B cell (primary cell): ENCODE results near the gene ARSI.

Experiments
- EZH2 ChIP-seq: IDR thresholded peaks from 2 replicates; pipeline ENCODE4 v1.6.1; 2012; ENCODE audit warnings: borderline replicate concordance, low read depth, mild to moderate bottlenecking, moderate library complexity, low read length; ENCODE audit not compliant: insufficient read depth, poor library complexity, severe bottlenecking
- TF ChIP-seq, protein P1 (sequence below): fragments of 200-600 bp; IDR thresholded peaks from one replicate; pipeline ENCODE4 v1.8.0; 2022; ENCODE audit warnings: antibody characterized with exemption, mild to moderate bottlenecking

DNA sequence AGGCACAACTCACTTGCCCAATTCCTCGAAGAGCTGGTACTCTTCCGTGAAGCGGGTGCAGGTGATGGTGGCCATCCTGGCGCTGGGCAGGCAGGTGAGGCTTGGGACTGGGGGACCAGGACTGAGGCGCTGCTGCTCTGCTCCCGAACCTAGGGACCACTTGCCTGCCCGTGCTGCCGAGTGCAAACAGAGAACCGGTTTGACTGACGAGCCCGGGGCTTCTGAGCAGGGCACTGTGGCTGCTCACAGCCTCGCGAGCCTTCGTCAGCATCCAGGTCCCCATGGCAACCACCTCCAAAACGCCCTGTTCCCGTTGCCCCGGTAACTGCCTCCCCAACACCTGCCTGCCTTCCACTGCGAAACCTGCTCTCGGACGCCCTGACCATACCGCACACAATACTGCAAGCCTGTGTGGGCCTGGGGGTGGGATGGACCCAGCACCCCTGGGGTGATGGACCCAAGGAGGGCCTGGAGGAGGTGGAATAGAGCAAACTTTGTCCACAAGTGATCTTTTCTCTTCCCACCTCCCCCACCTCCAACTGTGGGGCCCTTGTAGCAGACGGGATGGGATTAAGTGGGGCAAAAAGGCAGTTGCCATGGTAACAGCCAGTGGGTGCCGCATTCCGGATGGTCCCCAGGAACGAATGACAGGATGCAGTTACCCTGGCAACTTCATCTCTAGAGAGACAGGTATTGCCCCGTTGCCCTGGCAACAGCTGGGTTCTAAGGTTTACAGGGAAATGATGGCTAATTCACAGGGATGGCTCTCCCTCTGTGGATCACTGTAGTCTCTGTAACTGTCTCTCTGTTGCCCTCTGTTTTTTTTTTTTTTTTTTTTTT, 12.9 kb downstream of the ARSI start, which contains the start of gene CAMK2A:
- TF ChIP-seq, protein P1, sequence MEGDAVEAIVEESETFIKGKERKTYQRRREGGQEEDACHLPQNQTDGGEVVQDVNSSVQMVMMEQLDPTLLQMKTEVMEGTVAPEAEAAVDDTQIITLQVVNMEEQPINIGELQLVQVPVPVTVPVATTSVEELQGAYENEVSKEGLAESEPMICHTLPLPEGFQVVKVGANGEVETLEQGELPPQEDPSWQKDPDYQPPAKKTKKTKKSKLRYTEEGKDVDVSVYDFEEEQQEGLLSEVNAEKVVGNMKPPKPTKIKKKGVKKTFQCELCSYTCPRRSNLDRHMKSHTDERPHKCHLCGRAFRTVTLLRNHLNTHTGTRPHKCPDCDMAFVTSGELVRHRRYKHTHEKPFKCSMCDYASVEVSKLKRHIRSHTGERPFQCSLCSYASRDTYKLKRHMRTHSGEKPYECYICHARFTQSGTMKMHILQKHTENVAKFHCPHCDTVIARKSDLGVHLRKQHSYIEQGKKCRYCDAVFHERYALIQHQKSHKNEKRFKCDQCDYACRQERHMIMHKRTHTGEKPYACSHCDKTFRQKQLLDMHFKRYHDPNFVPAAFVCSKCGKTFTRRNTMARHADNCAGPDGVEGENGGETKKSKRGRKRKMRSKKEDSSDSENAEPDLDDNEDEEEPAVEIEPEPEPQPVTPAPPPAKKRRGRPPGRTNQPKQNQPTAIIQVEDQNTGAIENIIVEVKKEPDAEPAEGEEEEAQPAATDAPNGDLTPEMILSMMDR, result no peak
- TF ChIP-seq EZH2, result no peak
